GM21528 (cell line): Measurements from ENCODE around the gene SRRT.

Source experiments
- ATAC-seq: cut with Tn5 transposase; IDR thresholded peaks from one replicate; pipeline ENCODE4 v1.9.1; 2021; ENCODE audit warnings: mild to moderate bottlenecking, moderate library complexity; ENCODE audit not compliant: unreplicated experiment, low FRiP score

Gene SRRT

DNA sequence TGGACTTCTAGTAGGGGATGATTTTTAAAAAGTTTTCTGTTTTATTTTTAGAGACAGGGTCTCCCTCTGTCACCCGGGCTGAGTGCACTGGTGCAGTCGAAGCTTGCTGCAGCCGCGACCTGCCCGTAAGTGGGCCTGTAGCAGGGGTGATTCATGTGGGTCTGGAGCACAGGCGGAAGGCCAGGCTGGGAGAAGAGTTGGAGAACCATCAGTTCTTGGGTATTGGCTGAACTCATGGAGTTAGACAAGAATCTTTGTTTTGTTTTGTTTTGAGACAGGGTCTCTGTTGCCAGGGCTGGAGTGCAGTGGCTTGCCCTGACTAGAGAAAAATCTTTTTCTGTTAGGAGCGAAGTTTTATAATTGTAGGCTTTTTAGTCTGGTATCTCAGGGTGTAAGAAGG lies 5.7 kb downstream of the SRRT start:
- ATAC-seq, result no peak

- ATAC-seq, result no peak
These were observed 6.2 kb downstream of the SRRT start for GRCh38 chr7:100881136-100881535.

DNA sequence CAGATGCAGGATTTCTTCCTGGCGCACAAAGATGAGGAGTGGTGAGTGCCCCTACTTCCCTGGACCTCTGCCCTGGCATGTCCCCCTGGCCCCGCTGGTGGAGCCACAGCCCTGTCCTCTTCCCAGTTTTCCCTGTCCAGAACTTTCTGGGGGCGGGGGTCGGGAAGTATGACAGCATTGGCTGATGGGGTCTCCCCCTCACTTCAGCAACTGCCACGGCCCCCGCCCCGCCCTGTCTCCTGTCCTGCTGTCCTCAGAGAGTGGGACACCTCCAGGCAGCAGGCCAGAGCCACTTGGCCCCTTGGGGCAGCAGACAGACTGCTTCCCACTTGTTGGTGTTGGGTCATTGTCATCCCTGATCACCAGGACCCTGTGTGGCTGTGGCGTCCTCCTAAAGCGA lies 7.3 kb downstream of the SRRT start:
- no peak for ATAC-seq

- no peak for ATAC-seq
These were observed 8.1 kb downstream of the SRRT start for GRCh38 chr7:100882785-100883526.

DNA sequence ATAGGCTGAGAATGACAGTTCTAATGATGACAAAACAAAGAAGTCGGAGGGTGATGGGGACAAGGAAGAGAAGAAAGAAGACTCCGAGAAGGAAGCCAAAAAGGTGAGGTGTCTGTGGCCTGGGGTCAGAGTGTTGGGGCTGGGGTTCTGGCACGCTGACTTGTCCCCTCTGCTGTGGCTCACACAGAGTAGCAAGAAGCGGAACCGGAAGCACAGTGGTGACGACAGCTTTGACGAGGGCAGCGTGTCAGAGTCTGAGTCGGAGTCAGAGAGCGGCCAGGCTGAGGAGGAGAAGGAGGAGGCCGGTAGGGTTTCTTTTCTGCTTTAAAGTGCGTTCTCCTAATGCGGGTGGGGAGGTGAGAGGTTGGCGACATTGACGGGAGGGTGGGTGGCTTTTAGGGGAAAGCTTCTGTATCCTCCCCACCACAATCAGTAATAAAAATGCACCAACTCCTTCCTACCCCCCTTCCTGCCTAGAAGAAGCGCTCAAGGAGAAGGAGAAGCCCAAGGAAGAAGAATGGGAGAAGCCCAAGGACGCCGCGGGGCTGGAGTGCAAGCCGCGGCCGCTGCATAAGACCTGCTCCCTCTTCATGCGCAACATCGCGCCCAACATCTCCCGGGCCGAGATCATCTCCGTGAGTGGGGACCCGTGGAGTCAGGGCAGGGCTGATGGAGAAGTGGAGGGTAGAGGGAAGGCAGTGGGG lies 10.0 kb downstream of the SRRT start:
- ATAC-seq, result no peak

DNA sequence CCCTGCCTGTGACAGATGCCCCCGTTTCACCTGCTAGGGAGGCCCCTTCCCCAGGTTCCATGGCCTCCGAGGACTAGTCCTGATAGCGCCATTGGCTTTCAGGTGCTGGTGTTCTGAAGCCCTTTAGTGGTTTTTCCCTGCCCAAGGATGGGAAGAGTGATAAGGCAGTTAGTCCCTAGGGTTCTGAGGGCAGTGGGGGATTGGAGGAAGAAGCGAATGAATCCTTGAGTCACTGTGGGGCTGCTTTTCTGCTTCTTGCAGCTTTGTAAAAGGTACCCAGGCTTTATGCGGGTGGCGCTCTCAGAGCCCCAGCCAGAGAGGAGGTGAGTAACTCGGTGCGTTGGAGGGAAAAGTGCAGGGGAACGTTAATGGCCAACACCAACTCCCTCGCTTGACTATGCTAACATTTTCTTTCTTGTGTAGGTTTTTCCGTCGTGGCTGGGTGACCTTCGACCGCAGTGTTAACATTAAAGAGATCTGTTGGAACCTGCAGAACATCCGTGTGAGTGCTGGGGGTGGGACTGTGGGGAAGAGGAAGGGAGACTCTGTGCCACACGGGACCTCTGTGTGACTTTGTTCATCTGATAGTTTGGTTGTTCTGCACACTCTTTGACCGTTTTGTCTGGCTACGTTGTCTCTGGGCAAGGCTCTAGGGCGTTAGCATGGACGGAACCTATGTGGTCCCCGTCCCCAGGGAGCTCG lies 10.7 kb downstream of the SRRT start:
- ATAC-seq, result no peak

DNA sequence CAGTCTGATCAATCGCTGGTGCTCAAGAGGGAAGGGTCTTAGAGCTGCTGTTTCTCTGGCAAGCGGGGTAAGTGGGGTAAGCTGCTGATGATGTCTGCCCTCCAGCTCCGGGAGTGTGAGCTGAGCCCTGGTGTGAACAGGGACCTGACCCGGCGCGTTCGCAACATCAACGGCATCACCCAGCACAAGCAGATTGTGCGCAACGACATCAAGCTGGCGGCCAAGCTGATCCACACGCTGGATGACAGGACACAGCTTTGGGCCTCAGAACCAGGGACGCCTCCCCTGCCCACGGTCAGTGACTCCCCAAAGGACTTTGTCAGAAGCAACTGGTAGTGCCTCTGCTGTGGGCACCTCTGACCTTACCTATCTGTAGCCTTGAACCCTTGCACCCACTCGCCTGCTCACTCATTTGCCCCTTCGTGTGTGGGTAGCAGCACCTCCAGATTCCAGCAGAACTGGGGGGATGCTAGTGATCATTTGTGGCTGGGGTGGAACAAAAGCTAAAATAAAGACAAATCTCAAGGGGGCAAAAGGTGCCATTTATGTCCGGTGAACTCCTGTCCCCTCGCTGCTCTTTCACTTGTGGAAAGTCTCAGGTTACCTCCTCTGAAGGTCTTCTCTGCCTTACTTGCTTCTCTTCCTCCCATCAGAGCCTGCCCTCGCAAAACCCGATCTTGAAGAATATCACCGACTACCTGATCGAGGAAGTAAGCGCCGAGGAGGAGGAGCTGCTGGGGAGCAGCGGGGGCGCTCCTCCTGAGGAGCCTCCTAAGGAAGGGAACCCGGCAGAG lies 11.4 kb downstream of the SRRT start:
- ATAC-seq, result no peak

DNA sequence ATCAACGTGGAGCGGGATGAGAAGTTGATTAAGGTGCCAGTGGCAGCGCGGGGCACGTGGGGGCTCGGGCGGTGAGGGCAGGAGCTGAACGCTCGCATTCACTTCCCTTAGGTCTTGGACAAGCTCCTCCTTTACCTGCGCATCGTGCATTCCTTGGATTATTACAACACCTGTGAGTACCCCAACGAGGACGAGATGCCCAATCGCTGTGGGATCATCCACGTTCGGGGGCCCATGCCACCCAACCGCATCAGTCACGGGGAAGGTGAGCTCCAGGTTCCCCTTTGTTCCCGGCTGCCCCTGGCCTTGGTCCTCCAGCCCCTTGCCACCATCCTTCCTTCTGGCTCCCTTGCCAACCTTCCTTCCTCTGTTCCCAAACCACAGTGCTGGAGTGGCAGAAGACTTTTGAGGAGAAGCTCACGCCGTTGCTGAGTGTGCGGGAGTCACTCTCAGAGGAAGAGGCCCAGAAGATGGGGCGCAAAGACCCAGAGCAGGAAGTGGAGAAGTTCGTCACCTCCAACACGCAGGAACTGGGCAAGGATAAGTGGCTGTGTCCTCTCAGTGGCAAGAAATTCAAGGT lies 12.1 kb downstream of the SRRT start:
- ATAC-seq, result peak; percentile 1

- peak; percentile 47 for ATAC-seq
These were observed 12.8 kb downstream of the SRRT start for GRCh38 chr7:100887516-100888290.

DNA sequence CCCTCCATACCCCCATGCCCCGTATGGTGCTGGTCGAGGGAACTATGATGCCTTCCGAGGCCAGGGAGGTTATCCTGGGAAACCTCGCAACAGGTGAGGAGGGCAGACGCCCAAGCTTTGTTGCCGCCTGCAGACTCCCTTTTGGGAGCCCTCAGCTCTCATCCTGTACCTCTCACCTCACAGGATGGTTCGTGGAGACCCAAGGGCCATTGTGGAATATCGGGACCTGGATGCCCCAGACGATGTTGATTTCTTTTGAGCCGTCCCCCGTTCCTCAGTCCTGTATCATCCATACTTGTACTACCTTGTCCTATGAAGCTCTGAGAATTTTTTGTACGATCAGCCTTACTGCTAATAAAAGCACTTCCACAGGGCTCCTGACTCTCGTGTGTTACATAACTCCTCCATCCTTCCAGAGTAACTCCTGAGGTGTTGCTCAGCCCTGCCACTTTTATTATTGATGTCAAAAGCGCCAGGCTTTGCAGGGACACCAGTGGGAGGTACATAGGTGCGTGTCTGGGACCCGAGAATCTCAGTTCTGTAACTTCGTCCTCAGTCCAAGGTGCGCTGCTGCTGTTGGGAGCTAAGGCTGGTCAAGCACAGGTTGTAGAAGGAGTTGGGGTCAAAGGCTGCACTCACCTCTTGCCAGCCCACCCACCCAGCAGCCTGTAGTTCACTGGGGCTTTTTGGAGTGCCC lies 13.5 kb downstream of the SRRT start:
- no peak for ATAC-seq

- ATAC-seq, result peak; percentile 21
These were observed 14.3 kb downstream of the SRRT start, which contains the start of gene UFSP1 for GRCh38 chr7:100888988-100889750. UFSP1 (minus strand) TSS chr7:100889715; CDS start chr7:100889271, 444 bp downstream.

DNA sequence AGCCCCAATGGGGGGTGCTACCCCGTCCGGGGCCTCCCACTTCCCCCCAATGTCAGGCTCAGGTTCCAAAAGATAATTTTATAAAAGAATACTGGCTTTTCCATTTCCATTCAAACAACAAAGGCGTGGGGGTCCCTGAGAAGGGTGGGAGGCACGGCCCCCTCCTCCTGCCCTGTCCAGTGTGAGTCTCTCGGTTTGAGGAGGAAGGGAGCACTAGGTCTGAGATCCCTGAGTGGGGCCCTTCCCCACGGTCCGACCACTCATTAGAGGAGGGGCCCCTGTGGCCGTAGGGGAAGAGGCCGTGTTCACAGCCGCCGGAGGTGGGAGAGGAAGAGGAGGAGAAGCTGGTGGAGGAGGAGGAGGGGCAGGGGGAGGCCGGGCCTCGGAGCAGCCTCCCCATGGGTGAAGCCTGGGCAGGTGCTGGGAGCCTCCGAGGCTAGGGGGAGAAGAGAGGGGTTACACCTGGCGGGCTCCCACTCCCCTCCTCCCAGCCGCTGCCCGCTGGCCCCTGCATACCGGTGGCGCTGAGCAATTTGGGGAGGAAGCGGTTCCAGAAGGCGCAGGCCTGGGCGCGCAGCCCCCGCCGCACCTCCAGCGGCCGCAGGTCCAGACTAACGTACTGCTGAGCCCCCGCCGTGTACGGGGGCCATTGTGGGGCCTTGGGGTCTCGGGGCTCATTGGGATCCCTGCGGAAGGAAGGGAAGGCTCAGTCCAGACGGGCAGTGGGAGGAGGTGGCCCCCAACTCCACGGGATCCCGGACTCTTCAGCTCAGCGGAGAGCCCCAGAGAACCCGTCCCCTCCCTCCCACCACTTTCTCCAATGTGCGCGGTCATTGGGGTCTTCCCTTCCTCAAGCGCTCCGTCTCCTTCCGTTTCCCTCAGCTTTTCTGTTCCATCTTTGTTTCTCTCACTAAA lies 16.0 kb downstream of the SRRT start:
- no peak for ATAC-seq

- no peak for ATAC-seq
These were observed 16.8 kb downstream of the SRRT start for GRCh38 chr7:100891568-100892247.

- no peak for ATAC-seq
These were observed 17.7 kb downstream of the SRRT start for GRCh38 chr7:100892364-100893317.

DNA sequence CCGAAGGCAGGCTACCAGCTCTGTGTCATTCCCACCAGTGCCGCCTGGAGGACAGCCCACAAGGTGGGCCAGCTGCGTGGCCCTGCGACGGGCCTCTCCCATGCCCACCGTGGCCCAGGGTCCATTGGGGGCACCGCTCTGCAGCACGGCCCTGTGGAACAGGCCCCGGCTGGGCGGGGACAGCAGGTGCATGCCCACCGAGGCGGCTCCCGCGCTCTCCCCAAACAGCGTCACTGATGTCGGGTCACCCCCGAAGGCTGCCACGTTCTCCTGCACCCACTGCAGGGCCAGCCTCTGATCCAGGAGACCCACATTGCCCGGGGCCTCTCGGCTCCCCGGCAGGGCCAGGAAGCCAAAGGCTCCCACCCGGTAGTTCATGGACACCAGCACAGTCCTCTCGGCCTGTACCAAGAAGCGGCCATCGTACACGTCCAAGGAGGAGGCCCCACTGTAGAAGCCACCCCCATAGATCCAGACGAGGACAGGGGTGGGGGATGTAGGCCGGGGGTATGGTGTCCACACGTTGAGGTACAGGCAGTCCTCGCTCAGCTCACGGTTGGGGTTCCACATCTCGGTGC lies 18.5 kb downstream of the SRRT start:
- no peak for ATAC-seq
